GM13977 (cell line): ENCODE data around the gene OSBPL1A.

Experiments used
- DNase-seq: peaks from one replicate; pipeline ENCODE4 v3.0.0; 2012; ENCODE audit warnings: low spot score
- in situ Hi-C: fragments of 300-500 bp; cut with MboI; formaldehyde crosslinking; loops from one replicate; pipeline ENCODE4 v1.12.0; 2022; ENCODE audit warnings: low sequenced_read_pairs, low pct_unique_long_range_greater_than_20kb, mixed read lengths, inconsistent platforms; ENCODE audit not compliant: unreplicated experiment
- TF ChIP-seq, protein P1 (sequence below): IDR thresholded peaks from 2 replicates; pipeline ENCODE4 v1.5.1; 2012; ENCODE audit warnings: mild to moderate bottlenecking, control low read depth; ENCODE audit not compliant: insufficient read depth; ENCODE audit errors: extremely low read depth, missing control alignments

OSBPL1A gene

DNA sequence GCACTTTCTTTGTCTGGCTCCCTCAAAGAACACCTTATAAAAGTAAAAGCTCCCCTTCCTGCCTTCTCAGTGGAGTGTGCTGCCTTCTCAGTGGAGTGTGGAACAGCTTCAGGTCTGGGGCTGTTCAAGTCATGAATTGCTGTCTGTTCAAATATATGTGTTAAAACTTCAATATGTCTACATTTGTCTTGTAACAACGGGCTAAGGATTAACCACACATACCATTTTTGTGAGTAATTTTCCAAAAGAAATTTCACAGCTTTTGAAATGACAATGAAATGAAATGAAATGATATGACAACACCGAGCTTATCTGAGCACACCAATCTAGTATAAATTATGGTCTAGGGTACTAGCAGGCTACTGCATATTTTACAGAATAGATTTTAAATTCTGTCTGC lies 215.8 kb downstream of the OSBPL1A start:
- in situ Hi-C loops, result no loop called here
- TF ChIP-seq, protein P1, sequence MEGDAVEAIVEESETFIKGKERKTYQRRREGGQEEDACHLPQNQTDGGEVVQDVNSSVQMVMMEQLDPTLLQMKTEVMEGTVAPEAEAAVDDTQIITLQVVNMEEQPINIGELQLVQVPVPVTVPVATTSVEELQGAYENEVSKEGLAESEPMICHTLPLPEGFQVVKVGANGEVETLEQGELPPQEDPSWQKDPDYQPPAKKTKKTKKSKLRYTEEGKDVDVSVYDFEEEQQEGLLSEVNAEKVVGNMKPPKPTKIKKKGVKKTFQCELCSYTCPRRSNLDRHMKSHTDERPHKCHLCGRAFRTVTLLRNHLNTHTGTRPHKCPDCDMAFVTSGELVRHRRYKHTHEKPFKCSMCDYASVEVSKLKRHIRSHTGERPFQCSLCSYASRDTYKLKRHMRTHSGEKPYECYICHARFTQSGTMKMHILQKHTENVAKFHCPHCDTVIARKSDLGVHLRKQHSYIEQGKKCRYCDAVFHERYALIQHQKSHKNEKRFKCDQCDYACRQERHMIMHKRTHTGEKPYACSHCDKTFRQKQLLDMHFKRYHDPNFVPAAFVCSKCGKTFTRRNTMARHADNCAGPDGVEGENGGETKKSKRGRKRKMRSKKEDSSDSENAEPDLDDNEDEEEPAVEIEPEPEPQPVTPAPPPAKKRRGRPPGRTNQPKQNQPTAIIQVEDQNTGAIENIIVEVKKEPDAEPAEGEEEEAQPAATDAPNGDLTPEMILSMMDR, result no peak

DNA sequence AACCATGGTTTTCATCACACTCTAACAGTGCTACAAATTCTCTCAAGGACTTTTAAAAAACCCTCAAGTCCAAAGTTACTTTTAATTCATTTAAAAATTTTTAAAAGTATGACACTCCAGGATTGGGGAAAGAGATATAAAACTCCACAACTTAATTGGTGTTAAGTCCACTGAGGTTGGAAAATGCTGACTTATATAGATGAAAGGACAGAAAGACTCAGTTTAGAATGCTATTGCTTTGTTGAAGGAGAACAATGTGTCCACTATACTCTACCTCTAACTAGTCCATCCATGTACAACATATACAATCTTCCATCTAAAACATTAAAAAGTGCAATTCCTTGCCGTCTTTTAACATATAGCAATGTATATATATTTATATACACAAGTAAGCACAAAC lies 217.6 kb downstream of the OSBPL1A start:
- no peak for DNase-seq
- in situ Hi-C loops, result no loop called here
- TF ChIP-seq, protein P1, result no peak

More for the DNA sequence above, 215.8 kb downstream of the OSBPL1A start:
- no peak for DNase-seq

DNA sequence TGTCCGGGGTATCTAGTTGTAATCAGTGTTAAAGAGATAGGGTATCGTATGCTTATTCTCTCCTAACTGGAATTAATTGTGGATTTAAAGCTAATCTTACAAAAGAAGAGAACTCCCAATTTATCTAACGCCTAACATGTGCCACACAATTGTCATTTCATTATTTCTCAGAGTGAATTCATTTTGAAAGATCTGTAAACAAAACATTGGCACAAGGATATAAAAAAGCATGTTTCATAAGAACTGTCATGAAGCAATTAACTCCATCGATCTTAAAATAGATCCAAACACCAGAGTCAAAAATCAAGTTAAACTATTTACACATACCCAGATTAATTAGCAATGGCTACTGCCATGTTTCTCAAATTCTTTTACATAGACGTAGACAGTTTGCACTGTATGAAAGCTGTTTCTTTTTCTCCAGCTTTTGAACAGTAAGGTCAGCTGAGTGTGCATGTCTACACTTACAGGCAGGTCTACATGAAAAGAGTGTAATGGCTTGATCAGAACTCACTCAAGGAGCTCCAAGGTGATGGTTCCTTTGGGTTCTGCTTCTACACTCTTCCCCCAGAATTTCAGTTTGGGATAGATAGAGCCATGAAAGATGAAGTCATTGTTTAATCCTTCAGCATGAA lies 220.0 kb downstream of the OSBPL1A start:
- no peak for DNase-seq
- TF ChIP-seq, protein P1, result no peak
- in situ Hi-C loops, result no loop called here

DNA sequence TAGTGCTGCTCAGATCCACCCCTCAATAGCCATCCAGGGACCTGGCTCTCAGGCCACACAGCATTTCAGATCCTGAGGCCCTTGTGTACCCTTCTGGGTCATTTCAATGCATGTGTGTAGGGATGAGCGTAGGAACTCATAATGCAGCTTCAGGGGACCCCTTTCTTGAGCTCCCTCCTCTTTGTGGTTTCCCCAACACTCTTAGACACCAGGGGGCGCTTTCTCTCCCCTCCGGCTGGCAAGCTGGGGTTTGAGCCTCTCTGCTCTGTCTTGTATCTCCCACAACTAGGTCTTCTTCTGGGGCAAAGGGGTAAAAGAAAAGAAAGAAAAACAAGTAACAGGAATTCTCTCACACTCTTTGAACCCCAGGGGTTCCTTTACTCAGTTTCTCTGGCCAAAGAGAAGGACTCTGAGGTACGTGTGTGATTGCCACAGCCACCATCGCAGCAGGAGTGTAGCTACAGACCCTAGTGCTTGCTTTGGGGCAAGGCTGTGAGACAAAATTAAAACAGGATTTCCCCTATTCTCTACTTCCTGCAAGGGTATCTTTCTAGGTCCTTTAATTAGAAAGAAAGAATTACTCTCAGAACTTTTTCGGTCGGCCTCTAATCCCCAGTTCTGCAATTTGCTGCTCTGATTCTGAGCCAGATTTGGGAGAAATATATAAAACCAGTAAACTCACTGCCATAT lies 220.8 kb downstream of the OSBPL1A start:
- peak; percentile 64 for DNase-seq
- TF ChIP-seq, protein P1, result peak; percentile 81
- in situ Hi-C loops, result no loop called here

DNA sequence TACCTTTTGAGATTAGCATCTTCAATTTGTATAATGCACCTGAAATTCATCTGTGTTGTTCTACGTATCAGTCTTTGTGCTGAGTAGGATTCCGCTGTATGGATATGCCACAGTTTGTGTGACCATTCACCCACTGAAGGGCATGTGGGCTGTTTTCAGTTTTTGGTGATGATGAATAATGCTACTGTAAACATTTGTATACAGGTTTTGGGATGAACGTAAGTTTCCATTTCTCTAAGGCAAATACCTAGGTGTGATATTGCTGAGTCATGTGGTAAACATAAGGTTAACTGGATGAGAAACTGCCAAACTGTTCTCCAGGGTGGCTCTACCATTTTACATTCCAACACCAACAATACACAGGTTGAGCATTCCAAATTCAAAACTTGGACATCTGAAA lies 223.6 kb downstream of the OSBPL1A start:
- TF ChIP-seq, protein P1, result no peak
- DNase-seq, result no peak
- in situ Hi-C loops, result no loop called here

DNA sequence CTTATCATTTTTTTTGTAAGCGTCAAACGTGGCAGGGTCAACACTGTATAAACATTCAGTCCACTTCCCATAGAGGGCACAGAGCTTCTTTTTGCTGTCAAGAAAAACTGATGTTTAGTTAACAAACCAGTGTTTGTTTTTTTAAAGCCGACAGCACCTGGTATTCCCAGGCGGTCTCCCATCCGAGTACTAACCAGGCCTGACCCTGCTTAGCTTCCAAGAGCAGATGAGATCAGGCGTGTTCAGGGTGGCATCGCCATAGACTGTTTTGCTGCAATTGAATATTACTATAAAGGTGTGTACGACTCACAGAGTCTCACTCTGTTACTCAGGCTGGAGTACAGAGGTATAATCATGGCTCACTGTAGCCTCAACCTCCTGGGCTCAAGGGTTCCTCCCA lies 227.3 kb downstream of the OSBPL1A start:
- in situ Hi-C loops, result no loop called here
- no peak for DNase-seq
- TF ChIP-seq, protein P1, result no peak
